ENCODE results near the gene CD63.

GRCh38 chr12:55703288-55703687 is 25.5 kb downstream of the CD63 start:
- TF ChIP-seq POLR2A (IDR thresholded peaks at IDR 0.05; ENCODE audit: low read depth, low read length) (no peak), SPI1 (IDR thresholded peaks at IDR 0.05; ENCODE audit: low read depth, low read length) (no peak), POLR2AphosphoS5 (IDR thresholded peaks at IDR 0.05; ENCODE audit: low read depth, low read length) (no peak)

Data from GM12891 (cell line).